SHP77 (cell line): ENCODE measurements around the gene PLD6.

ENCODE experiments used
- DNase-seq, 2 experiments: peaks; one replicate each; lab custom pipeline; 2025; lab: John Stamatoyannopoulos, UW

PLD6 gene

GRCh38 chr17:17156107-17156506, 50.0 kb downstream of the PLD6 start:
- no peak for DNase-seq

GRCh38 chr17:17155568-17155967, 50.6 kb downstream of the PLD6 start:
- DNase-seq: peak in 1 of 2 experiments; percentile 21

GRCh38 chr17:17154981-17155380, 51.2 kb downstream of the PLD6 start:
- DNase-seq: no peak

GRCh38 chr17:17154556-17154955, 51.6 kb downstream of the PLD6 start:
- DNase-seq: no peak

- no peak for DNase-seq
These were observed 52.4 kb downstream of the PLD6 start for GRCh38 chr17:17153709-17154108.

GRCh38 chr17:17153071-17153470, 53.1 kb downstream of the PLD6 start:
- no peak for DNase-seq

- no peak for DNase-seq
These were observed 53.7 kb downstream of the PLD6 start for GRCh38 chr17:17152385-17152784.

- no peak for DNase-seq
These were observed 54.2 kb downstream of the PLD6 start for GRCh38 chr17:17151962-17152361.

GRCh38 chr17:17151541-17151940, 54.6 kb downstream of the PLD6 start:
- DNase-seq: no peak

- no peak for DNase-seq
These were observed 55.1 kb downstream of the PLD6 start for GRCh38 chr17:17151055-17151454.
